Caco-2 (cell line): ENCODE results near the gene RALGPS2. TPM values are rescaled to one million over a fixed set of nuclear protein-coding genes. Genes with fewer than 3 reads are reported as not detected.

Experiments
- BruUV-seq: library from RNA; stranded (reverse); fragments of 400-500 nt; replicated peaks from 2 replicates; lab custom pipeline; 2021; lab: Mats Ljungman, UMichigan
- CTCF ChIA-PET: fragments of 300-600 bp; sonication (Branson Sonifier 250); formaldehyde crosslinking; loops from one replicate; lab custom pipeline; 2022; ENCODE audit warnings: antibody characterized with exemption; lab: Charles Lee
- POLR2A ChIA-PET: fragments of 300-600 bp; sonication (Branson Sonifier 250); formaldehyde crosslinking; loops from one replicate; lab custom pipeline; 2022; ENCODE audit warnings: antibody characterized with exemption; lab: Charles Lee
- DNase-seq, 2 experiments: peaks; one replicate each; pipeline versions ENCODE4 v3.0.0 to v3.0.0-alpha.2; 2020 to 2022
- H3K27me3 ChIP-seq: replicated peaks from 2 replicates; pipeline ENCODE4 v1.6.0; 2011; ENCODE audit warnings: low read length; ENCODE audit not compliant: control insufficient read depth, insufficient read depth
- H3K36me3 ChIP-seq: 2 replicates; pipeline ENCODE4 v1.5.1; 2011; ENCODE audit warnings: low read length; ENCODE audit not compliant: control insufficient read depth, insufficient read depth
- H3K4me1 ChIP-seq: fragments of 250-450 bp; sonication (Bioruptor Pico); 2 replicates; pipeline ENCODE4 v1.5.1; 2020; ENCODE audit warnings: mild to moderate bottlenecking
- H3K4me3 ChIP-seq: 2 replicates; pipeline ENCODE4 v1.5.1; 2011; ENCODE audit warnings: low read depth, mild to moderate bottlenecking, control low read depth, low read length
- H3K9me3 ChIP-seq: fragments of 250-450 bp; sonication (Bioruptor Pico); 2 replicates; pipeline ENCODE4 v1.5.1; 2020; ENCODE audit warnings: mild to moderate bottlenecking, moderate library complexity
- H3K27ac Mint-ChIP-seq: one replicate; pipeline ENCODE4 v1.8.0; 2022; ENCODE audit warnings: mixed read lengths; ENCODE audit not compliant: unreplicated experiment
- H3K27me3 Mint-ChIP-seq: one replicate; pipeline ENCODE4 v1.8.0; 2022; ENCODE audit warnings: mixed read lengths; ENCODE audit not compliant: insufficient read depth, unreplicated experiment
- H3K36me3 Mint-ChIP-seq: one replicate; pipeline ENCODE4 v1.8.0; 2022; ENCODE audit warnings: mild to moderate bottlenecking, mixed read lengths; ENCODE audit not compliant: insufficient read depth, unreplicated experiment
- H3K4me1 Mint-ChIP-seq: one replicate; pipeline ENCODE4 v1.8.0; 2022; ENCODE audit warnings: low read depth, mixed read lengths; ENCODE audit not compliant: unreplicated experiment
- H3K4me3 Mint-ChIP-seq: one replicate; pipeline ENCODE4 v1.8.0; 2022; ENCODE audit warnings: mild to moderate bottlenecking, moderate library complexity, mixed read lengths; ENCODE audit not compliant: unreplicated experiment
- H3K9me3 Mint-ChIP-seq: one replicate; pipeline ENCODE4 v1.8.0; 2022; ENCODE audit warnings: mixed read lengths; ENCODE audit not compliant: unreplicated experiment
- intact Hi-C: fragments of 100-400 bp; cut with micrococcal nuclease; formaldehyde crosslinking; loops from one replicate; pipeline ENCODE4 v1.10.0; 2022; ENCODE audit not compliant: unreplicated experiment
- total RNA-seq: library from RNA; stranded (reverse); gene quantifications from 2 replicates; pipeline ENCODE4 v1.2.3, GENCODE V29; 2022
- TF ChIP-seq, protein P1 (sequence below), 2 experiments: fragments of 200-600 bp in 1 of 2; IDR thresholded peaks; 1 replicate in 1 of 2; 2 replicates in 1 of 2; pipeline versions ENCODE4 v1.5.1 to v1.8.0; 2011 to 2022; ENCODE audit warnings: antibody characterized with exemption in 1 of 2, control low read depth in 1 of 2, inconsistent platforms in 1 of 2, low read depth in 1 of 2, low read length in 1 of 2, mild to moderate bottlenecking in 1 of 2, moderate library complexity in 1 of 2; ENCODE audit not compliant: insufficient read depth in 1 of 2, severe bottlenecking in 1 of 2, unreplicated experiment in 1 of 2

RALGPS2 gene
- total RNA-seq, 1 experiment from 2014 or later, result 26.1 TPM

DNA sequence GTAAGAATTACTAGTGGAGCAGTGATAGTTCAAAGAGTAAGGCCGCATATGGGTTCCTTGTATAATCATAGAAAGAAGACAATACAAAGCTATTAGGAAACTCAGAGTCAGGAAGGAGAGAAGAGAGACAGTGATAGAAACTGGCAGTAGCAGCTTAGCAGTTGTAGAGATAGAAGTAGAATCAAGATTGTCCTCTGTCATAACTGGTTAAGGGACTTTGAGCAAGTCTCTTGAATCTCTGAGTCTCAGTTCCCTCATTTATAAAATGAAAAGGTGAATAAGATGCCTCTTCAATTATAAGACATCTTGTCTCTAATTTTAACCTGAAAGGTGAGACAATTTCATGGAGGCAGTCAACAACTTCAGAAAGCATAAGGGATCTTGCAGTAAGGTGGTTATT is 6.5 kb upstream of the RALGPS2 start:
- intact Hi-C loops, result no loop called here
- H3K36me3 Mint-ChIP-seq, result no peaks in the 10 kb centered on the region
- ChIA-PET CTCF (no interaction called here), POLR2A (no interaction called here)
- peaks cover 3% of the 10 kb centered on the region for H3K27me3 Mint-ChIP-seq
- H3K36me3 ChIP-seq, result no peaks in the 10 kb centered on the region
- no peaks in the 10 kb centered on the region for H3K9me3 ChIP-seq
- H3K4me3 Mint-ChIP-seq, result no peak overlapping the region
- DNase-seq, result no peak
- no peak overlapping the region for H3K4me3 ChIP-seq
- no peaks in the 10 kb centered on the region for H3K9me3 Mint-ChIP-seq
- no peak overlapping the region for H3K27ac Mint-ChIP-seq
- BruUV-seq, result no TSS peak
- no peaks in the 10 kb centered on the region for H3K27me3 ChIP-seq
- no peaks in the 10 kb centered on the region for H3K4me1 Mint-ChIP-seq
- TF ChIP-seq, protein P1, sequence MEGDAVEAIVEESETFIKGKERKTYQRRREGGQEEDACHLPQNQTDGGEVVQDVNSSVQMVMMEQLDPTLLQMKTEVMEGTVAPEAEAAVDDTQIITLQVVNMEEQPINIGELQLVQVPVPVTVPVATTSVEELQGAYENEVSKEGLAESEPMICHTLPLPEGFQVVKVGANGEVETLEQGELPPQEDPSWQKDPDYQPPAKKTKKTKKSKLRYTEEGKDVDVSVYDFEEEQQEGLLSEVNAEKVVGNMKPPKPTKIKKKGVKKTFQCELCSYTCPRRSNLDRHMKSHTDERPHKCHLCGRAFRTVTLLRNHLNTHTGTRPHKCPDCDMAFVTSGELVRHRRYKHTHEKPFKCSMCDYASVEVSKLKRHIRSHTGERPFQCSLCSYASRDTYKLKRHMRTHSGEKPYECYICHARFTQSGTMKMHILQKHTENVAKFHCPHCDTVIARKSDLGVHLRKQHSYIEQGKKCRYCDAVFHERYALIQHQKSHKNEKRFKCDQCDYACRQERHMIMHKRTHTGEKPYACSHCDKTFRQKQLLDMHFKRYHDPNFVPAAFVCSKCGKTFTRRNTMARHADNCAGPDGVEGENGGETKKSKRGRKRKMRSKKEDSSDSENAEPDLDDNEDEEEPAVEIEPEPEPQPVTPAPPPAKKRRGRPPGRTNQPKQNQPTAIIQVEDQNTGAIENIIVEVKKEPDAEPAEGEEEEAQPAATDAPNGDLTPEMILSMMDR (IDR thresholded peaks at IDR 0.05; ENCODE audit: insufficient read depth in 1 of 2, low read depth in 1 of 2, low read length in 1 of 2, severe bottlenecking in 1 of 2, unreplicated experiment in 1 of 2), result no peak
- 0 out of 2 replicates have a peak, but pooled peaks cover 5% of the 10 kb centered on the region for H3K4me1 ChIP-seq

DNA sequence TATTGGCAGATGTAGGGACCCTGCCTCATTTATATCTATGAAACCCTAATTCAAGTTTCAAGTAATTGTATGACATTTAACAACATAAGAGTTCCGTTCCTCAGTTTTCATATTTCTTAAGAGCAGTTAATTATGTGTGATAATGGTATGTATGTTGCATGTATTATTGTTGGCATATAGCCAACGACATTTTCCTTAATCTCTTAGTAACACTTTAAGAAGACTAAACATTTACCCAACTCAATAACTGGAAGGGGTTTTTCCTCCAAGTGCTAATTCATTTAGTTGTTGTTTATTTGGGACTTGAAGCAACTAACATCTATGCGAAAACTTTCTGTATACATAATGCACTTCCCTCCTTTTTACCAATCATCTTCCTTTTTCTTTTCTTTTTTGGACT is 1.5 kb upstream of the RALGPS2 start:
- DNase-seq, result no peak
- H3K27me3 Mint-ChIP-seq, result no peaks in the 10 kb centered on the region
- Histone ChIP-seq H3K4me3 (no peak overlapping the region), H3K4me1 (peaks cover 10% of the 10 kb centered on the region; the same call in 1 of the 2 replicates), H3K27me3 (no peaks in the 10 kb centered on the region), H3K9me3 (no peaks in the 10 kb centered on the region), H3K36me3 (no peaks in the 10 kb centered on the region)
- TF ChIP-seq, protein P1 (IDR thresholded peaks at IDR 0.05; ENCODE audit: insufficient read depth in 1 of 2, low read depth in 1 of 2, low read length in 1 of 2, severe bottlenecking in 1 of 2, unreplicated experiment in 1 of 2), result no peak
- CTCF ChIA-PET, result no interaction called here
- intact Hi-C loops, result no loop called here
- BruUV-seq, result no TSS peak
- no peaks in the 10 kb centered on the region for H3K36me3 Mint-ChIP-seq
- peaks cover 6% of the 10 kb centered on the region for H3K4me1 Mint-ChIP-seq
- POLR2A ChIA-PET, result no interaction called here
- H3K27ac Mint-ChIP-seq, result no peak overlapping the region
- no peaks in the 10 kb centered on the region for H3K9me3 Mint-ChIP-seq
- no peak overlapping the region for H3K4me3 Mint-ChIP-seq

DNA sequence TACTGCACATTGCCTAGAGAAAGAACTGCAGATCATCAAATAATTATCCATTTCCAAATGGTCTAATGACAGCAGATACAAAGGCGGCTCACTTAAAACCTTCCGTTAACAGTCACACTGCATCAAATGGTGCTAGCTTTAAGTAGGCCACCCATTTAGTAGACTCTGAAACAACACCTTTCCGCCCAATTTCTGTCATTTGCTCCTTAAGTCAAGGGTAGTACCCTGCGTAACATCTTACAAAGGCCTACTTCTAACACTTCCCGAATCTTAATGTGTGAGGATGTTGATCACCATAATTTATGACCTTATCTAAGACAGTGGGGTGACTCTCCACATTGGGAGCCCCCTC is 692 bp upstream of the RALGPS2 start:
- Histone ChIP-seq H3K9me3 (no peaks in the 10 kb centered on the region), H3K36me3 (no peaks in the 10 kb centered on the region), H3K27me3 (no peaks in the 10 kb centered on the region), H3K4me1 (peaks cover 10% of the 10 kb centered on the region; the same call in 1 of the 2 replicates), H3K4me3 (peak overlapping the region; percentile 89)
- TF ChIP-seq, protein P1 (IDR thresholded peaks at IDR 0.05; ENCODE audit: insufficient read depth in 1 of 2, low read depth in 1 of 2, low read length in 1 of 2, severe bottlenecking in 1 of 2, unreplicated experiment in 1 of 2), result no peak
- no TSS peak for BruUV-seq
- no peaks in the 10 kb centered on the region for H3K27me3 Mint-ChIP-seq
- H3K27ac Mint-ChIP-seq, result peak overlapping the region; percentile 86
- ChIA-PET POLR2A (interaction anchor here (0.6 to 1.1 kb wide), 4 partner anchors 30 to 224 kb away, joined by 3 to 9 read pairs (median 4); no protein-coding TSS in a partner anchor), CTCF (interaction anchor here (3.2 kb wide), 1 partner anchor 182 kb away, joined by 23 read pairs; no protein-coding TSS in a partner anchor)
- no peak for DNase-seq
- H3K4me1 Mint-ChIP-seq, result peaks cover 6% of the 10 kb centered on the region
- H3K36me3 Mint-ChIP-seq, result no peaks in the 10 kb centered on the region
- intact Hi-C loops, result loop anchor here (2.0 kb wide), 1 partner anchor 70 kb away; no protein-coding TSS in a partner anchor
- H3K4me3 Mint-ChIP-seq, result peak overlapping the region; percentile 89
- H3K9me3 Mint-ChIP-seq, result no peaks in the 10 kb centered on the region
